ENCODE data around the gene ROBO2. TPM values are rescaled to one million over a fixed set of nuclear protein-coding genes. Genes with fewer than 3 reads are reported as not detected.

The ROBO2 gene
- total RNA-seq, 1 donor from 2014 or later: 22.7 TPM

GRCh38 chr3:77376511-77376910 lies 336.6 kb downstream of the ROBO2 start:
- peaks cover 9% of the 10 kb centered on the region for H3K4me1 Mint-ChIP-seq (ENCODE audit: unreplicated experiment)
- H3K4me3 Mint-ChIP-seq: no peak overlapping the region
- no peaks in the 10 kb centered on the region for H3K9me3 Mint-ChIP-seq
- DNase-seq (ENCODE audit: extremely low spot score, unreplicated experiment): no peak
- H3K27me3 Mint-ChIP-seq: no peaks in the 10 kb centered on the region
- peaks cover 3% of the 10 kb centered on the region for H3K36me3 Mint-ChIP-seq
- TF ChIP-seq CTCF (conservative IDR thresholded peaks at IDR 0.05): no peak
- H3K27ac Mint-ChIP-seq: no peak overlapping the region

- H3K4me1 Mint-ChIP-seq (ENCODE audit: unreplicated experiment): peaks cover 9% of the 10 kb centered on the region
- TF ChIP-seq CTCF (conservative IDR thresholded peaks at IDR 0.05): no peak
- DNase-seq (ENCODE audit: extremely low spot score, unreplicated experiment): no peak
- peaks cover 3% of the 10 kb centered on the region for H3K36me3 Mint-ChIP-seq
- H3K9me3 Mint-ChIP-seq: no peaks in the 10 kb centered on the region
- H3K27me3 Mint-ChIP-seq: no peaks in the 10 kb centered on the region
- H3K27ac Mint-ChIP-seq: no peak overlapping the region
- no peak overlapping the region for H3K4me3 Mint-ChIP-seq
Observed at GRCh38 chr3:77377717-77378116, 337.8 kb downstream of the ROBO2 start.

- peaks cover 9% of the 10 kb centered on the region for H3K4me1 Mint-ChIP-seq (ENCODE audit: unreplicated experiment)
- no peak for DNase-seq (ENCODE audit: extremely low spot score, unreplicated experiment)
- no peak overlapping the region for H3K4me3 Mint-ChIP-seq
- no peaks in the 10 kb centered on the region for H3K9me3 Mint-ChIP-seq
- no peak overlapping the region for H3K27ac Mint-ChIP-seq
- H3K27me3 Mint-ChIP-seq: no peaks in the 10 kb centered on the region
- no peak for TF ChIP-seq CTCF (conservative IDR thresholded peaks at IDR 0.05)
- H3K36me3 Mint-ChIP-seq: peaks cover 3% of the 10 kb centered on the region
Observed at GRCh38 chr3:77380136-77380535, 340.2 kb downstream of the ROBO2 start.

GRCh38 chr3:77381431-77381830 lies 341.5 kb downstream of the ROBO2 start:
- Mint-ChIP-seq H3K4me1 (ENCODE audit: unreplicated experiment) (peaks cover 12% of the 10 kb centered on the region), H3K36me3 (peaks cover 3% of the 10 kb centered on the region), H3K27me3 (no peaks in the 10 kb centered on the region), H3K27ac (no peak overlapping the region), H3K9me3 (no peaks in the 10 kb centered on the region), H3K4me3 (no peak overlapping the region)
- no peak for TF ChIP-seq CTCF (conservative IDR thresholded peaks at IDR 0.05)
- no peak for DNase-seq (ENCODE audit: extremely low spot score, unreplicated experiment)

GRCh38 chr3:77392181-77392580 lies 352.3 kb downstream of the ROBO2 start:
- Mint-ChIP-seq H3K4me3 (no peak overlapping the region), H3K36me3 (no peaks in the 10 kb centered on the region), H3K27me3 (no peaks in the 10 kb centered on the region), H3K9me3 (no peaks in the 10 kb centered on the region), H3K4me1 (ENCODE audit: unreplicated experiment) (no peaks in the 10 kb centered on the region), H3K27ac (no peak overlapping the region)
- TF ChIP-seq CTCF (conservative IDR thresholded peaks at IDR 0.05): no peak
- DNase-seq (ENCODE audit: extremely low spot score, unreplicated experiment): no peak

GRCh38 chr3:77394046-77394445 lies 354.1 kb downstream of the ROBO2 start:
- Mint-ChIP-seq H3K4me1 (ENCODE audit: unreplicated experiment) (no peaks in the 10 kb centered on the region), H3K27me3 (no peaks in the 10 kb centered on the region), H3K27ac (no peak overlapping the region), H3K36me3 (no peaks in the 10 kb centered on the region), H3K9me3 (no peaks in the 10 kb centered on the region), H3K4me3 (no peak overlapping the region)
- DNase-seq (ENCODE audit: extremely low spot score, unreplicated experiment): no peak
- TF ChIP-seq CTCF (conservative IDR thresholded peaks at IDR 0.05): no peak

Measured in type B pancreatic cell (in vitro differentiated cells).